Lower leg skin (tissue), 3 donors: ENCODE measurements around the gene SLIT3.

Source experiments
- CTCF ChIP-seq, 3 donors: fragments of 450-650 bp; IDR thresholded peaks; one replicate each; pipeline ENCODE4 v1.5.1; 2016; ENCODE audit warnings: antibody characterized with exemption in 3 of 3, mild to moderate bottlenecking in 3 of 3, moderate library complexity in 2 of 3
- POLR2A ChIP-seq, 2 donors: fragments of 450-650 bp; IDR thresholded peaks; one replicate each; pipeline ENCODE4 v1.6.1; 2016 to 2017; ENCODE audit warnings: antibody characterized with exemption in 2 of 2, mild to moderate bottlenecking in 1 of 2, moderate library complexity in 1 of 2

DNA sequence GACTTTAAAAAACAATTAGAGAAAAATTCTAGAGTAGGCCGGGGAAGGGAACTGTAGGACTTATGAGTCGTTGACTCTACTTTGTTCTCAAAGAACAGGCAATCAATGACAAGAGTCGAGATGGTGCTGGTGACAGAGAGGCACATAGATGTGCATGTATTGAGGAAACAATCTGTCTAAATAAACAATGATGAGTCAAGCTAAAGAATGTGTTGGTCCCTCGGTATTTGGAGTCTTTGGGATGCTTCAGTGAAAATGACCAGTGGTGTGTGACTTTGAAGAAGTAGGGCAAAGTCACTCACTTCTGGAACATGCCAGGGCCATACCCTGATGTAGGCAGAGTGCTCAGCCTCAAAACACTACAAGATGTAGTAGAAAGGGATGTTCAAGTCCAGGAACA lies 433.7 kb downstream of the SLIT3 start:
- no peak for TF ChIP-seq CTCF (IDR thresholded peaks at IDR 0.05)
- TF ChIP-seq POLR2A (IDR thresholded peaks at IDR 0.05), result no peak
